Stimulated activated CD8-positive, alpha-beta memory T cell treated with anti-CD3 and anti-CD28 coated beads, Interleukin-15, amount 100 ng/mL, for 1 hour (primary cell): Measurements from ENCODE around the gene SERBP1.
"Not testable (repeated sequence)": the region's sequence is repeated elsewhere in the genome, so short reads cannot be mapped to it uniquely, and the experiment has no call there.

Experiments
- DNase-seq: peaks from one replicate; pipeline ENCODE4 v3.0.0-alpha.2; 2020; ENCODE audit warnings: low read depth

Gene SERBP1

GRCh38 chr1:67405473-67406245 is 24.5 kb downstream of the SERBP1 start:
- no peak for DNase-seq

GRCh38 chr1:67404212-67404620 is 26.0 kb downstream of the SERBP1 start:
- no peak for DNase-seq

- no peak for DNase-seq
Observed at GRCh38 chr1:67401443-67401842, 28.8 kb downstream of the SERBP1 start.

GRCh38 chr1:67400029-67400786 is 30.0 kb downstream of the SERBP1 start:
- DNase-seq: not testable (repeated sequence)

GRCh38 chr1:67399199-67399993 is 30.8 kb downstream of the SERBP1 start:
- DNase-seq: no peak

- no peak for DNase-seq
Observed at GRCh38 chr1:67394548-67394947, 35.7 kb downstream of the SERBP1 start.

GRCh38 chr1:67393737-67394136 is 36.5 kb downstream of the SERBP1 start:
- DNase-seq: no peak

GRCh38 chr1:67393240-67393639 is 37.0 kb downstream of the SERBP1 start:
- DNase-seq: no peak

GRCh38 chr1:67390041-67390887 is 39.9 kb downstream of the SERBP1 start:
- DNase-seq: no peak

GRCh38 chr1:67383999-67384638 is 46.1 kb downstream of the SERBP1 start:
- DNase-seq: no peak

GRCh38 chr1:67382292-67382691 is 47.9 kb downstream of the SERBP1 start:
- DNase-seq: no peak

- no peak for DNase-seq
Observed at GRCh38 chr1:67381154-67381553, 49.0 kb downstream of the SERBP1 start.

- no peak for DNase-seq
Observed at GRCh38 chr1:67377253-67377652, 52.9 kb downstream of the SERBP1 start.

- no peak for DNase-seq
Observed at GRCh38 chr1:67376381-67376780, 53.8 kb downstream of the SERBP1 start.

- DNase-seq: no peak
Observed at GRCh38 chr1:67372898-67373297, 57.3 kb downstream of the SERBP1 start.

GRCh38 chr1:67372136-67372535 is 58.1 kb downstream of the SERBP1 start:
- DNase-seq: no peak

- no peak for DNase-seq
Observed at GRCh38 chr1:67371681-67372080, 58.5 kb downstream of the SERBP1 start.

GRCh38 chr1:67371043-67371442 is 59.2 kb downstream of the SERBP1 start:
- no peak for DNase-seq

- DNase-seq: no peak
Observed at GRCh38 chr1:67368046-67368514, 62.1 kb downstream of the SERBP1 start.

GRCh38 chr1:67367370-67368045 is 62.7 kb downstream of the SERBP1 start:
- DNase-seq: no peak
